Prostate gland (tissue), 2 donors: ENCODE results near the gene PHEX.

Experiments
- CTCF ChIP-seq, 4 experiments: fragments of 200-600 bp in 2 of 4; fragments of 450-650 bp in 2 of 4; sonication (generic) in 2 of 4; IDR thresholded peaks; 1 replicate in 3 of 4; 2 replicates in 1 of 4; pipeline ENCODE4 v1.5.1; 2016 to 2019; ENCODE audit warnings: antibody characterized with exemption in 4 of 4, mild to moderate bottlenecking in 2 of 4, moderate library complexity in 2 of 4
- POLR2A ChIP-seq: fragments of 450-650 bp; IDR thresholded peaks from one replicate; pipeline ENCODE4 v1.6.1; 2016; ENCODE audit warnings: antibody characterized with exemption, mild to moderate bottlenecking

DNA sequence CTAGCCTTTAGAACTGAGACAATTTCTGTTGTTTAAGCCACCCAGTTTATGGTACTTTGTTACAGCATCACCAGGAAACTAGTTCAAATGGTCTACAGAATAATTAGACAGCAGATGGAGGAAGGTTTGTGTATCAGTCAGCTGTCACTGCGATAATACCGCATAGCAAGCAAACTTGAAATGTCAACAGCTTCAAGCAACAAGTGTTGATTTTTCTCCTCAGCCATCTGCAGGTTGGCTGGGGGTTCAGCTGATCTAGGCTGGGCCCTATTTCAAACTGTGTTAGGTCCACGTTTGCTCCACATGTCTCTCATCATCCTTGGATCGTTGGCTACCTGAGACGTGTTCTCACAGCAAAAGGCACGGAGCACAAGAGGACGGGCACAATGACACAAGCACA is 19.2 kb upstream of the PHEX start:
- TF ChIP-seq CTCF (IDR thresholded peaks at IDR 0.05) (no peak), POLR2A (no peak)
